GM18858 (cell line): ENCODE results near the gene SPSB3.

Experiments
- ATAC-seq: cut with Tn5 transposase; IDR thresholded peaks from one replicate; pipeline ENCODE4 v1.9.1; 2021; ENCODE audit not compliant: unreplicated experiment

The SPSB3 gene

GRCh38 chr16:1775846-1776671 is 6.3 kb downstream of the SPSB3 start:
- no peak for ATAC-seq

- no peak for ATAC-seq
These were observed 7.1 kb downstream of the SPSB3 start for GRCh38 chr16:1775006-1775845.

GRCh38 chr16:1774448-1774780 is 8.0 kb downstream of the SPSB3 start:
- ATAC-seq: no peak

GRCh38 chr16:1773703-1774447 is 8.5 kb downstream of the SPSB3 start:
- ATAC-seq: no peak

GRCh38 chr16:1772908-1773702 is 9.3 kb downstream of the SPSB3 start, which contains the start of gene MRPS34:
MRPS34 (minus strand) TSS chr16:1773134; CDS start chr16:1773119, 15 bp downstream.
- ATAC-seq: no peak

GRCh38 chr16:1772362-1772907 is 9.9 kb downstream of the SPSB3 start, which contains the start of gene EME2:
EME2 (plus strand) TSS chr16:1772810; CDS start chr16:1773228, 418 bp downstream.
- no peak for ATAC-seq

GRCh38 chr16:1771864-1772361 is 10.5 kb downstream of the SPSB3 start:
- ATAC-seq: no peak

- no peak for ATAC-seq
These were observed 11.0 kb downstream of the SPSB3 start, which contains the start of gene NME3 for GRCh38 chr16:1771188-1771863. NME3 (minus strand) TSS chr16:1771543; CDS start chr16:1771534, 9 bp downstream.

- no peak for ATAC-seq
These were observed 11.8 kb downstream of the SPSB3 start for GRCh38 chr16:1770328-1771187.

- no peak for ATAC-seq
These were observed 12.7 kb downstream of the SPSB3 start for GRCh38 chr16:1769402-1770300.

GRCh38 chr16:1768767-1769401 is 13.5 kb downstream of the SPSB3 start:
- ATAC-seq: no peak

GRCh38 chr16:1768061-1768766 is 14.2 kb downstream of the SPSB3 start:
- ATAC-seq: no peak

GRCh38 chr16:1767116-1767994 is 15.0 kb downstream of the SPSB3 start:
- no peak for ATAC-seq

GRCh38 chr16:1766701-1767100 is 15.7 kb downstream of the SPSB3 start:
- no peak for ATAC-seq

GRCh38 chr16:1766231-1766630 is 16.1 kb downstream of the SPSB3 start:
- ATAC-seq: no peak
